Dendritic cell treated with granulocyte-macrophage colony-stimulating factor and Interleukin-4, amounts not matched to agents 40 ng/mL and 50 ng/mL, for 4 days (primary cell): Measurements from ENCODE around the gene P4HA2.
A peak's percentile ranks its signal among the peaks of the same experiment; 100 is the strongest.

Source experiments
- H3K27ac Mint-ChIP-seq: one replicate; pipeline ENCODE4 v1.8.0; 2022; ENCODE audit warnings: mild to moderate bottlenecking, mixed read lengths
- H3K27me3 Mint-ChIP-seq: one replicate; pipeline ENCODE4 v1.8.0; 2022; ENCODE audit warnings: mild to moderate bottlenecking, mixed read lengths
- H3K36me3 Mint-ChIP-seq: one replicate; pipeline ENCODE4 v1.8.0; 2022; ENCODE audit warnings: low read depth, mixed read lengths
- H3K4me1 Mint-ChIP-seq: one replicate; pipeline ENCODE4 v1.8.0; 2022; ENCODE audit warnings: low read depth, mixed read lengths
- H3K4me3 Mint-ChIP-seq: one replicate; pipeline ENCODE4 v1.8.0; 2022; ENCODE audit warnings: mild to moderate bottlenecking, moderate library complexity, mixed read lengths
- H3K9me3 Mint-ChIP-seq: one replicate; pipeline ENCODE4 v1.8.0; 2022; ENCODE audit warnings: mixed read lengths
- intact Hi-C: fragments of 100-400 bp; cut with micrococcal nuclease; formaldehyde crosslinking; loops from one replicate; pipeline ENCODE4 v1.15.0; 2022

Gene P4HA2

DNA sequence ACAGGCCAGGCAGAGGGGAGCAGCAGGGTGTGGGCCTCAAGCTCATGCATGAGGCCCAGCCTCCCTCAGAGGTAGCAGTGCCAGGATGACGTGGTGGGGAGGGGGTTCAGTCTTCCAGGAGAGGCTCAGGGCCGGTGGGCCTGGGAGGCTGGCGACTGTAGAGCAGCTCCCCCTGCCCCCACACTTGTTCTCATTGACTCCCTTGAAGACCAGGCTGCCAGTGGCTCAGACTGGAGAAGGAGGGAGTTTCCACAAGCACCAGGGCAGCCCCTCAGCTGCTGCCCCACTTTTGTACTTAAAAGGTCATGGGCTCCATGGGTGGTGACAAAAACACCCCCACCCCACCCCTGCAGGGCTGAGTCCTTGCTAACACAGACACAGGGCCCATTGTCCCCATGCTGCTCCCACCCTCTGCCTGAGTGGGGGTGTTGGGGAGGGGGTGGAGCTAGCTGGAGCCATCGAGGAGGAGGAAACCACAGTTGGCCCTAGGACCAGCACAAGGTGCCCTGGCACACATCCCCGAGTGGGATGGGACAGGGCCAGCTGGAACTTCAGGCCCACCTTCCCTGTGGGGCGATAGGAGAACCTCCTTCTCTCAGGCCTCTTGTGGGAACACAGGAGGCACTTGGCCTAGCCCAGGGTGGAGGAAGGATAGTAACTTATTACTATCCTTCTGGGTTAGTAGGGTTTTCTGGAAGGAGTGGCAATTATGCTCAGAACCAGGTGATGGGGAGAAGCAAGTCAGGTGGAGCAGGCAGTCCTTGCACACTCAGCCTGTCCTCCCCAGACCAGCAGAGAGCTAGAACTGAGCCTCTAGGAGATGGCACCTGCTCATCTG lies 40.5 kb upstream of the P4HA2 start:
- intact Hi-C loops, result no loop called here
- Mint-ChIP-seq H3K36me3 (peaks cover 6% of the 10 kb centered on the region), H3K27ac (no peak overlapping the region)

DNA sequence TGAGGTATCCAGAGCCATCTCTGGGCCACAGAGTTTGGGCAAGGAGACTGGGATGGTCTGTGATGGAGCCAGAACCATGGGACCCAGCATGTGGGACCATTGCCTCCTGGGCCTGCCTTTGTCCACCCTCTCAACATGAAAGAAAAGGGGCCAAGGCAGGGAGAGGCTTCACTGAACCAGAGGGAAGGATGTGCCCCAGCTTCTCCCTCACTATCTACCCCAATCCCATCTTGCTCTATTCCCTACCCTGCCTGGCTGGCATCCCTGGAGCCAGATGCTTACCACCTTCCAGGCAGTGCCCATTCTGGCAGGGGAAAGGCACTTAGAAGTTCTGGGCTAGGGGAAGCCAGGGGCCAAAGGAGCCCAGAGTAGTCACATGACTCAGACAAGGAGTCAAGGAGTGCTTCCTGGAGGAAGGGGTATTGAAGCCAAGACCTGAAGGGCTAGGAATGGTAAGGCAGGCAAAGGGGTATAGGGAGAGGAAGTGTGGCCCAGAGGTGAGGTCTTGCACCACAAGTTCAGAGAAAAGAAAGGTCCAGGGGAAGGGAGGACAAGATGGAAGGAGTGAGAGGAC lies 39.6 kb upstream of the P4HA2 start:
- H3K36me3 Mint-ChIP-seq, result peaks cover 6% of the 10 kb centered on the region
- no peaks in the 10 kb centered on the region for H3K9me3 Mint-ChIP-seq
- H3K4me3 Mint-ChIP-seq, result no peak overlapping the region
- H3K27ac Mint-ChIP-seq, result no peak overlapping the region
- intact Hi-C loops, result no loop called here
- H3K27me3 Mint-ChIP-seq, result peaks cover 19% of the 10 kb centered on the region
- peaks cover 23% of the 10 kb centered on the region for H3K4me1 Mint-ChIP-seq

More for the DNA sequence above, 40.5 kb upstream of the P4HA2 start:
- Mint-ChIP-seq H3K9me3 (no peaks in the 10 kb centered on the region), H3K27me3 (peaks cover 27% of the 10 kb centered on the region), H3K4me1 (peaks cover 31% of the 10 kb centered on the region), H3K4me3 (no peak overlapping the region)

DNA sequence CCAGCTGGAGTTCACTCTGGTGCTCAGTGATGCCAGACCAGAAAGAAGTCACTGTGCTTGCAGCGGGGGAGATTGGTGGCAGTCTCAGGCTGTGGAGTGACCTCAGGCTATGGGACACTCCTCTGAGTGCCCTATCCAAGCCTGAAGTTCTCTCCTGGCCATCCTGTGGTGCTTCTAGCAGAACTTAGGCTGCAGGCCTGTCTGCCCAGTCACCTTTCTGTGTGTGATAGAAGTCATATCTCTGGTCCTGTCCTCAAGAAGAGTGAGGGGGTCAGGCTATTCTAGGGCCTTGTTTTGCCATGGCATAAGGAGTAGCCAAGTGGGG lies 39.1 kb upstream of the P4HA2 start:
- Mint-ChIP-seq H3K9me3 (no peaks in the 10 kb centered on the region), H3K4me3 (no peak overlapping the region), H3K27me3 (peaks cover 15% of the 10 kb centered on the region), H3K4me1 (peaks cover 24% of the 10 kb centered on the region), H3K36me3 (peaks cover 6% of the 10 kb centered on the region), H3K27ac (no peak overlapping the region)
- intact Hi-C loops, result no loop called here

DNA sequence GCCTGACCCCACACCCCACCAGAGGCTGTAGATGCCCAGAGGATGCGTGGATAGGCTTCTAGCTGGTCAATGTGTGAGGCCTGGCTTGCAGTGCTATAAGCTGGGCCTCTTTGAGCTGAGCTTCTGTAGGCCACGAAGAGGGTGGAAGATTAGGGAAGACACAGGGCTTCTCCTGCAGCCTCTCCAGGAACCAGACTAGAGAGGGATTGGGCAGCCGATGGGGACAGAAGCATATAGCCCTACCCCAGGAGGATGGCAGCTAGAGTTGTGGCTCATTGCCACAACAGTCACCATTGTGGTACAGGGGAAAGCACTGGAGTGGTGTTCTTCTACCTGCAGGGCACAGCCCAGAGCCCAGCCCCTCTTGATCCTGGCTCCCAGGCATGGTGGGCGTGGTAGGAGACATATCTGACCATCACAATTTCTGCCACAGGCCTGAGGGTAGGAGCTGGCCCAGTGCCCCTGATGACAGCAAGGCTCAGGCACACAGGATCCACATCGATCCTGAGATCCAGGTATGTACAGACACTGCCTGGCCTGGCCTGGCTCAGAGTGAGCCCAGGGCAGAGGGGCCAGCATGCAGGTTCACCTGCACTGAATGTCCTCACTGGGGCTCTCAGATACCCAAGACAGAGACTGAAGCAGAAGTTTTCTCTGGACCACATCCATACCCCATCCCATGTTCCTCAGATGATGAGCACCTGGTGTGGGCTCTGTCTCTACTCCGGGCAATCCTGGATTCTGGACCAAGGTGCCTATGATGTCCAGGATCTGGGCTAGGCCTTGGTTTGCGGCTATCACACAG lies 38.6 kb upstream of the P4HA2 start:
- no peak overlapping the region for H3K27ac Mint-ChIP-seq
- no peaks in the 10 kb centered on the region for H3K9me3 Mint-ChIP-seq
- peaks cover 6% of the 10 kb centered on the region for H3K36me3 Mint-ChIP-seq
- intact Hi-C loops, result no loop called here
- no peak overlapping the region for H3K4me3 Mint-ChIP-seq
- peaks cover 23% of the 10 kb centered on the region for H3K4me1 Mint-ChIP-seq
- peaks cover 11% of the 10 kb centered on the region for H3K27me3 Mint-ChIP-seq

DNA sequence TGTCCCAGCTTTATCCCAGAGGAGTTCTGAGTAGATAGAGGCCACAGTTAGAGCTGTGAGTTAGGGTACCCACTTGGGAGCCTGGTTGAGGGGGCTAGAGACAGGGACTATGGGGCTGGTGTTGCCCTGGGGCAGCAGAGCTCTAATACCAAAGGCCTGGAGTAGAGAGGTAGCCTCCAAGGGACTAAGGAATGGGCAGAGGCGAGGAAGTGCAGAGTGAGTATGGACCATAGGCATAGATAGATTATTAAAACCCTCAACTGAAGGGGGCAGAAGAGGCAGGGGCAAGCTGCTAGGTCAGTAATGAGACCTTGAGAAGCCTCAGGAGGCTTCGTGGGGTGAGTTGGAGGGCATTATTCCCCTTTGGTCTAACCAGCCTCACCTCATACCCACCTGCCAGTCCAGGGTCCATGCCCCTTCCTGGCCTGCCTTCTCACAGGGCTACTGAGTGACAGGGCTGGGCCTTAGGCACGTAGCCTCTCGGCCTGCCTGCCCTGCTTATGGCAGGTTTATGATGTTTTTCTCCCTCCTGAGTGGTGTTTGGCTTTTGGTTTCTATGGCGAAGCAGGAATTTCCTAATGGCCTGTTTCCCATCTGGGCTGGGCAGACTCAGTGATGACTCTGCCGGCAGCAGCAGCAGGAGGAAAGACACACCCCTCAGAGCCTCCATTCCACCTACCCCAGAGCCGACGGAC lies 37.8 kb upstream of the P4HA2 start:
- Mint-ChIP-seq H3K4me1 (peaks cover 28% of the 10 kb centered on the region), H3K27me3 (peaks cover 5% of the 10 kb centered on the region), H3K36me3 (peaks cover 6% of the 10 kb centered on the region), H3K4me3 (no peak overlapping the region), H3K27ac (no peak overlapping the region), H3K9me3 (no peaks in the 10 kb centered on the region)
- intact Hi-C loops, result no loop called here

DNA sequence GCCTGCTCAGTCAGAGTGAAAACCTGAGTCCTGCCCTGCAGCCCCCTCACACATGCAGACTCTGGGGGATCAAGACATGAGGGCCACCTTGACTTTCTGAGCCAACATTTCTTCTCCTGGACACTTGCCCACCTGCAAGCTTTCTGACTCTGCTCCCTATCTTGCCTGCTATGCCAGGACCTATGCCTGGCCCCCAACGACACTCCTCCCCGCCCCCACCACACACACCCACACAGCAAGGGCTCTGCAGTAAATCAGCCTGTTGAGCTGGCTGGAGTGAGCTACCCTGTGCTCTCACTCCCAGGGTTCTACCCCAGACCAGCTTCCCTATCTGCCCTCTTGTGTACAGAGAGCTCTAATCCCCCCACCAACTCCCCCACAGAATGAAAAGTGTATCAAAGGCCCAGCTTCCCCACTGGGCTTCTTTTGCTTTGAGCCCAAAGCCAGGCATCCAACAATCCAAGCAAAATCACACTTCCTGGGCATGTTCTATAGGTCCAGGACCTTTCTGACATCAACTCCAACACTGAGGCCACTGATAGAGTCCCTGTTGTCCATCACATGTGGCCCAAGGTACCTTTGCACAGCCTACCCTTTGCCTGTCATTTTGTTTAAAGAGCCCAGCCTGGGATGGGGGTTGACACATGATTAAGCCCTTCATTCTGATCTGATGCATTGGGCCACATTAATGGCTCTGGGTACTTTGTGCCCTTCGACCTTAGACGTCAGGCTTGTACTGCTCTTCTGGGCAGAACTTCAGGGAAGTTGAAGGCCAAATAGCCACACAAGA lies 37.1 kb upstream of the P4HA2 start:
- Mint-ChIP-seq H3K4me3 (no peak overlapping the region), H3K36me3 (peaks cover 6% of the 10 kb centered on the region), H3K27me3 (peaks cover 8% of the 10 kb centered on the region), H3K4me1 (peaks cover 36% of the 10 kb centered on the region), H3K9me3 (no peaks in the 10 kb centered on the region), H3K27ac (no peak overlapping the region)
- intact Hi-C loops, result no loop called here

DNA sequence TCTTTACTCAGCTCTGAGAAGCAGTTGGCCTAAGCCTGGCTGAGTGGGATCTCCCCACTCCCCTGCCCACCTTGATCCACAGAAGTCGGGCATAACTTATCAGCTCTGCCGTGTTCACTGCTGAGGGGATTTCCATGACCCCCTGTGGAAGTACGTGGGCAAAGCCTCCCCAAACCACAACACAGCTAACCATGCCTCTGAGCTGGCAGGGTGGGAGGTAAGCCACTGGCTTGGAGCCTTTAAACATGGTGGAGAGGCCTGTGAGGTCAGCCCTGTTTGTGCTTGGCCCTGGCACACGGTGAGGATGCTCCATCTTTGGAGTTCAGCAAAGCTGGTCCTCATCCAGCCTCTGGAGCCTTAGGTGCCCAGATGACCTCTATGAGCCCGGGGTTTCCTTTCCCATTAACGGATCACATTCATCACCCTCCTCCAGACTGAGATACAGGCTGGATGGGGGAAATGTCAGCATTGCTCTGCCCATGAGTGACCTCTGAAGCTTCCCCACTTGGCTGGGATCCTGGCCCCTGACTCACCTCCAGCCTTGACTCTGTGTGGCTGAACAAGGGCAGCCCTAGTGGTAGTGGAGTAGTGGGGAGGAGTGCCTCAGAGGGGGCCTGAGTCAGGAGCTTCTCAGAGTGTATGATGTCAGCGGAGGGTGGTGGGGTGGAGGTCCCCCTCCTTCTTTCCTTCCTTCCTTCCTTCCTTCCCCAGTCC lies 36.1 kb upstream of the P4HA2 start:
- no peak overlapping the region for H3K27ac Mint-ChIP-seq
- H3K36me3 Mint-ChIP-seq, result peaks cover 6% of the 10 kb centered on the region
- intact Hi-C loops, result no loop called here
- H3K27me3 Mint-ChIP-seq, result peaks cover 10% of the 10 kb centered on the region
- peaks cover 46% of the 10 kb centered on the region for H3K4me1 Mint-ChIP-seq
- H3K4me3 Mint-ChIP-seq, result no peak overlapping the region
- no peaks in the 10 kb centered on the region for H3K9me3 Mint-ChIP-seq

DNA sequence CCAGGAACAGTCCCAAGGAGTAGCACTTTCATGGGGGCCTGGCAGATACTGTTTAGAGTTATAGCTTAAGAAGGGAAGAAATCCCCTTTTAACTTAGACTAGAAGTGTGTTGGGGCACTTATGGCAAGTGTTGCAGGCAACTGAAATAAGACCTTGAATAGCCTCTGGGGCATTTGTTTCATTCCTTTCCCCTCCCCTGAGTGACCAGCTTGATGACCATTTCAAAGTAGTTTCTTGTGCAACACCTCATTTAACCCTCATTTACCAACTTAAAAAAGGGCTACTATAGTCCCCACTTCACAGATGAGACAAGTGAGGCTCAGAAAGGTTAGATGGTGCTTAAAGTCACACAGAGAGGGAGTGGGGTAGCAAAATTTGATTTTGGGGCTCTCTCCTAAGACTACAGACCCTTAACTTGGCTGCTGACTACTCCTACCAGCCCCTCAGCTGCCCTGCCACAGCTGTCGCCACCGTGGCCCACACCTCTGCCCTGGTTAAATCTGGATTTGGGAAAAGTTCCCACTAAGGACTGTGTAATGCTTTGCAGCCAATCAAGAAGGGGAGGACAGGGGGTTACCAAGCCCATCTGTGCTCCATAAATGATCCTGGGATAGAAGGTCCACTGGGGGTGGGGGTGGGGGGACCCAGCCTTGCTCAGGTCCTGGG lies 35.4 kb upstream of the P4HA2 start:
- Mint-ChIP-seq H3K4me3 (no peak overlapping the region), H3K27me3 (peaks cover 14% of the 10 kb centered on the region)

DNA sequence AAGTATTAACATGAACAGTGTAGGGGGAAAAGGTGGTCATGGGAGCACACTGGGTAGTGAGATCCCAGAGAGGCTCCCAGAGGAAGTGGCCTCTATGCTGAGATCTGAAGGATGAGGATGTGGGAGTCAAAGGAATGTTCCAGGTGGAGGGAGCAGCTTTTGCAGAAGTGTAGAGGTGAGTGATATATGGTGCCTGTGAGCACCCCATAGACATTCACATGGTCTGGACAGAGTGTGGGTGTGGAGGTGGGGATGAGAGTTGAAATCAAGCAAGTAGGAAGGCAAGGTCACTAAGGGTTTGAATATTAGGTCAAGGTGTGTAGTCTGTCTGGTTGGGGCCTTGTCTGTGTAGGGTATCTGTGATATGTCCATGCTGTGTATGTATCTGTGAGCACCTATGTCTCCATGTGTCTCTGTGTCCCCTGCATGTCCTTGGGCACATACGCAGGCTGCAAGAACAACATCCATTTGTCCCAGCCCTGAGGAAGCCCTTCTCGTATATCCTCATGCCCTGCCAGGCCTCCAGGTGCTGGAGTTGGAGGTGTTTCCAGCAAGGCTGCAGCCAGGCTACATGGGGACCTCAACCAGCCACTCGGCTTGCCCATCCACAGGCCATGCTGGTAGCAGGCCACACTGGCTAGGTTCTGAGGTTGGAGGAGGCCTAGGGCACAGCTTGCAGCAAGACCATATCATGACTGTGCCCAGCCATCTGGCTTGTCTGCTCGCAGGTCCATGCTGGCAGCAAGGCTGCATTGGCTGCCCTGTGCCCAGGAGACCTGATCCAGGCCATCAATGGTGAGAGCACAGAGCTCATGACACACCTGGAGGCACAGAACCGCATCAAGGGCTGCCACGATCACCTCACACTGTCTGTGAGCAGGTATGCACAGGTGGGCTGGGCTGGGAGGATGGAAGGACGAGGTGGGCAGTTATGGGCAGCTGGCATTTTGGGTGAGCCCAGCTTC lies 34.5 kb upstream of the P4HA2 start:
- Mint-ChIP-seq H3K27me3 (peaks cover 21% of the 10 kb centered on the region), H3K4me1 (peaks cover 56% of the 10 kb centered on the region), H3K27ac (no peak overlapping the region), H3K4me3 (no peak overlapping the region), H3K9me3 (no peaks in the 10 kb centered on the region), H3K36me3 (peaks cover under 1% of the 10 kb centered on the region)
- intact Hi-C loops, result no loop called here

More for the DNA sequence above, 35.4 kb upstream of the P4HA2 start:
- Mint-ChIP-seq H3K9me3 (no peaks in the 10 kb centered on the region), H3K4me1 (peaks cover 53% of the 10 kb centered on the region), H3K36me3 (peaks cover 6% of the 10 kb centered on the region), H3K27ac (no peak overlapping the region)
- intact Hi-C loops, result no loop called here

DNA sequence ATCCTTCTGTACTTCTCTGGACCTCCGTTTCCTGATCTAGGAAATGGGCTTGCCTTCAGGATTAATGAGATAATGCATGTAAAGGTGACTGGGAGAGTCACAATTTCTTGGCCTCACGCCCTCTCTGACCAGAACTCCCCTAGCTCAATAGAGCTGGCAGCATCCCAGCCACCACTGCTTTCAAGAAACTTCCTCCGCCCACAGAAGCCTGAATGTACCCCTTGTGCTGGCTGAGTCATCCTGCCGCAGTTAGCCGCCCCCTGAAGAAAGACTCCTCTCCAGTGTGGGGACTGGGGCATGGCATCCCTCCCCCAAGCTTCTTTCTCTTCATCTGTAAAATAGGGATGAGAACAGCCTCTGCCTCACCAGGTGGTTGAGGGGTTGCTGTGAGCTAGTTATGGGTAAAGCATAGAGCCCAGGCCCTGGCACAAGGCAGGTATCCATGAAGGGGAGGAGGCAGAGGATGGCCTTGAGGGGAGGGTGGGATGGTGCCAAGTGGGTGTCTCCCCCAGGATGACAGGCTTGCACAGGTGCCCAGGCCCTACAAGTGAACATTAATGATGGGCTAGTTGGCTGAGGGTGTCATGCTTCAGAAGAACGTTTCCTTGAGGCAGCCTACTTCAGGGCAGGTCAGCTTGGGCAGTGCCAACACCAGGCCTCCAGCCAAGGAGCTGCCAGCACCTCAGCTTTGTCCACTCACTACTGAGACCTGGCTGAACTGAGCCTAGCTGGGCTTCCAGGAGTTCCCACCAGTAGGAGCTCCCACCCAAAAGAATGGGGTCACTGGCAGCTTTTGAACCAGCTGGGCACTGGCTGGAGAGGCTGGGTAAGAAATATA lies 33.3 kb upstream of the P4HA2 start:
- H3K27ac Mint-ChIP-seq, result no peak overlapping the region

DNA sequence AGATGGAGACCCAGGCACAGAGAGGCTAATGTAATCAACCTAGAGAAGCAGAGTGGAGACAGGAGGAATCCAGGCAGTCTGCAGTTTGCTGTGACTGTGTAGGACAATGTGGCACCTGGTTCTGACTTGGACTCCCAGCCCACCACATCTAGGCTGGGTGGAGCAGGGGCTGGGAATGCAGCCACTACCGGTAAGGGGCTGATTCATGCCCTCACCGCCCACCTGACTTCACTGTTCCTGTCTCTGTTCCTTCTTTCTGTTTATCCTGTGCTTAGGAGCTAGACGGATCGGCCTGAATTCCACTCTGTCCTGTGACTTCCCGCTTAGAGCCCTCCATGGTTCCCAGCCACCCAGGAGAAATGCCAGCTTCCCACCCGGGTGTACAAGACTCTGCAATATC lies 32.4 kb upstream of the P4HA2 start:
- intact Hi-C loops, result no loop called here
- Mint-ChIP-seq H3K27ac (peak overlapping the region; percentile 4), H3K36me3 (no peaks in the 10 kb centered on the region), H3K27me3 (peaks cover 39% of the 10 kb centered on the region), H3K9me3 (no peaks in the 10 kb centered on the region), H3K4me3 (no peak overlapping the region), H3K4me1 (peaks cover 56% of the 10 kb centered on the region)

More for the DNA sequence above, 33.3 kb upstream of the P4HA2 start:
- peaks cover 33% of the 10 kb centered on the region for H3K27me3 Mint-ChIP-seq
- H3K36me3 Mint-ChIP-seq, result no peaks in the 10 kb centered on the region
- intact Hi-C loops, result no loop called here
- no peak overlapping the region for H3K4me3 Mint-ChIP-seq
- H3K4me1 Mint-ChIP-seq, result peaks cover 56% of the 10 kb centered on the region
- no peaks in the 10 kb centered on the region for H3K9me3 Mint-ChIP-seq
